Measurements from ENCODE around the gene TPCN1.

GRCh38 chr12:113305281-113305856 lies 84.1 kb downstream of the TPCN1 start:
- TF ChIP-seq, protein P1, sequence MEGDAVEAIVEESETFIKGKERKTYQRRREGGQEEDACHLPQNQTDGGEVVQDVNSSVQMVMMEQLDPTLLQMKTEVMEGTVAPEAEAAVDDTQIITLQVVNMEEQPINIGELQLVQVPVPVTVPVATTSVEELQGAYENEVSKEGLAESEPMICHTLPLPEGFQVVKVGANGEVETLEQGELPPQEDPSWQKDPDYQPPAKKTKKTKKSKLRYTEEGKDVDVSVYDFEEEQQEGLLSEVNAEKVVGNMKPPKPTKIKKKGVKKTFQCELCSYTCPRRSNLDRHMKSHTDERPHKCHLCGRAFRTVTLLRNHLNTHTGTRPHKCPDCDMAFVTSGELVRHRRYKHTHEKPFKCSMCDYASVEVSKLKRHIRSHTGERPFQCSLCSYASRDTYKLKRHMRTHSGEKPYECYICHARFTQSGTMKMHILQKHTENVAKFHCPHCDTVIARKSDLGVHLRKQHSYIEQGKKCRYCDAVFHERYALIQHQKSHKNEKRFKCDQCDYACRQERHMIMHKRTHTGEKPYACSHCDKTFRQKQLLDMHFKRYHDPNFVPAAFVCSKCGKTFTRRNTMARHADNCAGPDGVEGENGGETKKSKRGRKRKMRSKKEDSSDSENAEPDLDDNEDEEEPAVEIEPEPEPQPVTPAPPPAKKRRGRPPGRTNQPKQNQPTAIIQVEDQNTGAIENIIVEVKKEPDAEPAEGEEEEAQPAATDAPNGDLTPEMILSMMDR (tag by site-specific recombination; IDR thresholded peaks at IDR 0.05) = no peak
- TF ChIP-seq, protein P2, sequence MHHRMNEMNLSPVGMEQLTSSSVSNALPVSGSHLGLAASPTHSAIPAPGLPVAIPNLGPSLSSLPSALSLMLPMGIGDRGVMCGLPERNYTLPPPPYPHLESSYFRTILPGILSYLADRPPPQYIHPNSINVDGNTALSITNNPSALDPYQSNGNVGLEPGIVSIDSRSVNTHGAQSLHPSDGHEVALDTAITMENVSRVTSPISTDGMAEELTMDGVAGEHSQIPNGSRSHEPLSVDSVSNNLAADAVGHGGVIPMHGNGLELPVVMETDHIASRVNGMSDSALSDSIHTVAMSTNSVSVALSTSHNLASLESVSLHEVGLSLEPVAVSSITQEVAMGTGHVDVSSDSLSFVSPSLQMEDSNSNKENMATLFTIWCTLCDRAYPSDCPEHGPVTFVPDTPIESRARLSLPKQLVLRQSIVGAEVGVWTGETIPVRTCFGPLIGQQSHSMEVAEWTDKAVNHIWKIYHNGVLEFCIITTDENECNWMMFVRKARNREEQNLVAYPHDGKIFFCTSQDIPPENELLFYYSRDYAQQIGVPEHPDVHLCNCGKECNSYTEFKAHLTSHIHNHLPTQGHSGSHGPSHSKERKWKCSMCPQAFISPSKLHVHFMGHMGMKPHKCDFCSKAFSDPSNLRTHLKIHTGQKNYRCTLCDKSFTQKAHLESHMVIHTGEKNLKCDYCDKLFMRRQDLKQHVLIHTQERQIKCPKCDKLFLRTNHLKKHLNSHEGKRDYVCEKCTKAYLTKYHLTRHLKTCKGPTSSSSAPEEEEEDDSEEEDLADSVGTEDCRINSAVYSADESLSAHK (tag by site-specific recombination; IDR thresholded peaks at IDR 0.05) = no peak
- TF ChIP-seq PATZ1 (tag by site-specific recombination; IDR thresholded peaks at IDR 0.05) (no peak), ZNF571 (tag by site-specific recombination; IDR thresholded peaks at IDR 0.05) (no peak), ZNF132 (tag by site-specific recombination; IDR thresholded peaks at IDR 0.05; ENCODE audit: borderline replicate concordance) (no peak), GLIS1 (tag by site-specific recombination; IDR thresholded peaks at IDR 0.05) (no peak), YY2 (tag by site-specific recombination; IDR thresholded peaks at IDR 0.05) (no peak), ATF2 (tag by site-specific recombination; IDR thresholded peaks at IDR 0.05; ENCODE audit: low read depth) (no peak), TCF7L2 (IDR thresholded peaks at IDR 0.05; ENCODE audit: borderline replicate concordance, low read depth, low read length) (no peak)
- TF ChIP-seq, protein P3, sequence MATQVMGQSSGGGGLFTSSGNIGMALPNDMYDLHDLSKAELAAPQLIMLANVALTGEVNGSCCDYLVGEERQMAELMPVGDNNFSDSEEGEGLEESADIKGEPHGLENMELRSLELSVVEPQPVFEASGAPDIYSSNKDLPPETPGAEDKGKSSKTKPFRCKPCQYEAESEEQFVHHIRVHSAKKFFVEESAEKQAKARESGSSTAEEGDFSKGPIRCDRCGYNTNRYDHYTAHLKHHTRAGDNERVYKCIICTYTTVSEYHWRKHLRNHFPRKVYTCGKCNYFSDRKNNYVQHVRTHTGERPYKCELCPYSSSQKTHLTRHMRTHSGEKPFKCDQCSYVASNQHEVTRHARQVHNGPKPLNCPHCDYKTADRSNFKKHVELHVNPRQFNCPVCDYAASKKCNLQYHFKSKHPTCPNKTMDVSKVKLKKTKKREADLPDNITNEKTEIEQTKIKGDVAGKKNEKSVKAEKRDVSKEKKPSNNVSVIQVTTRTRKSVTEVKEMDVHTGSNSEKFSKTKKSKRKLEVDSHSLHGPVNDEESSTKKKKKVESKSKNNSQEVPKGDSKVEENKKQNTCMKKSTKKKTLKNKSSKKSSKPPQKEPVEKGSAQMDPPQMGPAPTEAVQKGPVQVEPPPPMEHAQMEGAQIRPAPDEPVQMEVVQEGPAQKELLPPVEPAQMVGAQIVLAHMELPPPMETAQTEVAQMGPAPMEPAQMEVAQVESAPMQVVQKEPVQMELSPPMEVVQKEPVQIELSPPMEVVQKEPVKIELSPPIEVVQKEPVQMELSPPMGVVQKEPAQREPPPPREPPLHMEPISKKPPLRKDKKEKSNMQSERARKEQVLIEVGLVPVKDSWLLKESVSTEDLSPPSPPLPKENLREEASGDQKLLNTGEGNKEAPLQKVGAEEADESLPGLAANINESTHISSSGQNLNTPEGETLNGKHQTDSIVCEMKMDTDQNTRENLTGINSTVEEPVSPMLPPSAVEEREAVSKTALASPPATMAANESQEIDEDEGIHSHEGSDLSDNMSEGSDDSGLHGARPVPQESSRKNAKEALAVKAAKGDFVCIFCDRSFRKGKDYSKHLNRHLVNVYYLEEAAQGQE (tag by site-specific recombination; IDR thresholded peaks at IDR 0.05) = no peak

Data from HEK293 (cell line).